ENCODE measurements around the gene CDON.
"Not testable (repeated sequence)": the region's sequence is repeated elsewhere in the genome, so short reads cannot be mapped to it uniquely, and the experiment has no call there.

CDON gene

DNA sequence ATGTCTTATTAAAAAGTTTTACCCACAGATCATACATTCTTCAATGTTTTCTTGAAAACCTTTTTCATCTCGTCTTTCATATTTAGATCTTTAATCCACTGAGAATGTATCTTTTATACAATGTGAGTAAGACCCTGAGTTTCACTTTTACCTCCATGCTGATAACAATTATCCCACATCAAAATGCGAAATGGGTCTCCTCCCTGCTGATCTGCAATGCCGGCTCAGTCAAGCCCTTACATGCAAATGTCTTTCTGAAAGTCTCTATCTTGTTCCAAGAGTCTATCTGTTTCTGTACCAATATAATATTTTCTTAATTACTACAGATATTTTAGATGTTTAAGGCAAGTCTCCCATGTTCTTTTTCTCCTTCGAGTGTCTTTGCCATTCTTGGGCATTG is 50.9 kb downstream of the CDON start:
- intact Hi-C loops (cut with DNase I): no loop called here
- no peak for DNase-seq

DNA sequence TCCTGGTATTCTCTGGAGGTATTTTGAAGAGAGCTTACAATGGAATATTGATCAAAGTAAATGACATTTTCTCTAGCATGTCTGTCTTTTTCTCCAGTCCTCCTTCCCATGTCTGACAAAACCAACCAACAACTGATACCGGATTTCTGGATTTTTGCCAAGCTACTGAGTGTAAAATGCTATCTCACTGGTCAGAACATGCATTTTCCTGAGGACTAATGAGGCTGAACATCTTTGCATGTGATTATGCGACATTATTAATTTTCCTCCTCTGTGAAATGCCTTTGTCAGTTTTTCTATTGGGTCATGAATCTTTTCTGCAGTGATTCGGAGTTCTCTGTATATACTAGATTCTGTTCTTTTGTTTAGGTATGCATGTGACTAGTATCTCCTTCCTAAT is 51.4 kb downstream of the CDON start:
- intact Hi-C loops (cut with DNase I): no loop called here
- DNase-seq: no peak

- peak in 27 of 42 donors; percentile 5 to 61 (median 19) for DNase-seq
- intact Hi-C loops (cut with DNase I): no loop called here
Observed at GRCh38 chr11:126008956-126009355, 53.7 kb downstream of the CDON start.

GRCh38 chr11:126007238-126007637 is 55.4 kb downstream of the CDON start:
- intact Hi-C loops (cut with DNase I): no loop called here
- DNase-seq: no peak

DNA sequence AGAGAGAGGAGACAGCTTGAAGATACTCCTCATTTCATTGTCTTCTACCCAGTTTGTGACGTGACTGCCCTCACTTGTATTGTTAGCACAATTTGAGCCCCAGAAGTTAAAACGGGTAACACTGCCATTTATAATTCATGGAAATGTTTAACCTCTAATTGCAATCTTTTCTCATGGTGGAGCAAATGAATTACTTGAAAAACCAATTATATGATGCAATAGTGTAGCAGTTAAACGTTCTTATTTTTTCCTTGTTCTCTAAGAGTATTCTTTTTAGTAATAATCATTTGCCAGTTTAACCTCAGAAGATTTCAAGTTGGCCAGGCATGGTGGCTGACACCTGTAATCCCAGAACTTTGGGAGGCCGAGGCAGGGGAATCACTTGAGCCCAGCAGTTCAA is 56.6 kb downstream of the CDON start:
- DNase-seq: no peak
- intact Hi-C loops (cut with DNase I): no loop called here

- no peak for DNase-seq
- intact Hi-C loops (cut with DNase I): no loop called here
Observed at GRCh38 chr11:126002181-126002580, 60.5 kb downstream of the CDON start.

DNA sequence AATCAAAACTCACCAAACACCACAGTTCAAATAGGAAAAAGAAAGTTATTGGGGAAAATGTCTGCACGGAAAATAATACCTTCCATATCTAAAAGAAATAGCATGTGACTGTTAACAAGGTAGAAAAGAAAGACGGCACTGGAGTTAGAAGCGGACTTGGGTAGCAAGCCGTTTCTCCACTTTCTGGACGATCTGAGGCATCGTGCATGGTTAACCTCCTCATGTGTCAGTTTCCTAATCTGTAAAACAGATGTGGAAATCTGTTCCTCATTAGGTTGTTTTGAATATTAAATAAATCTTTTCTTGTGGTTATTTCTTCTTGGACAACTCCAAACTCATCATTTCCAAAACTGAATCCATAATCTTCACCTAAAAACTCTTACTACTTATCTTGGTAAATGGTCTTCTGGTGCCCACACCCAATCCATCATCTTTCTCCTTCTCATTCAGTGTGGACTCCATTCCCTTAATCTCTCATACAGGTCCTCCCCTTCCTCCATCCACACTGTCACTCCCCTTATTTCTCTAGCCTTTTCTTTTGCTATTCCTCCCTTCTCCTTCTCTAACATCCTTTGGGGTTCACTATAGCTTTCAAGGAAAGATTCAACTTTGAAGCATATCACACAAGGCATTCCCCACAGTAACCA is 63.3 kb downstream of the CDON start:
- no peak for DNase-seq
- intact Hi-C loops (cut with DNase I): no loop called here

GRCh38 chr11:125998267-125998666 is 64.4 kb downstream of the CDON start:
- intact Hi-C loops (cut with DNase I): no loop called here
- DNase-seq: no peak

DNA sequence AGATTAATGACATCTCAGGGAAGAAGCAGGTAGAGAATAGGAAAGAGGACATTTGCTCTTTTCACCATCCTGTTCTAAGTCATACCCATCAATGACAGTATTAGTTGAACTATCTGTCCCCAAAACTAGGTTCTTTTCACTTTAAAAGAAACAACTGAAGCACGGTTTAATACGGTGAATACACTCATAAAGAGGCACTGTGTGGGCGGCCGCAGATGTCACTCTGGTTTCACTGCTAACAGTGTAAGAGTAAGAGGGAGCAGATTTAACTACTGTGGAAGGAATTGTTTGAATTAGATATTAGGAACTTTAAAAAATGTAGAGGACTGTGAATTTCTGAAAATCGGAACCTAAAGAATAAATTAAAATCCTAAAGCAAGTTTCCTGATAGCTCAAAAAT is 67.4 kb downstream of the CDON start:
- peak; percentile 19 to 88 (median 66) for DNase-seq
- intact Hi-C loops (cut with DNase I): no loop called here

DNA sequence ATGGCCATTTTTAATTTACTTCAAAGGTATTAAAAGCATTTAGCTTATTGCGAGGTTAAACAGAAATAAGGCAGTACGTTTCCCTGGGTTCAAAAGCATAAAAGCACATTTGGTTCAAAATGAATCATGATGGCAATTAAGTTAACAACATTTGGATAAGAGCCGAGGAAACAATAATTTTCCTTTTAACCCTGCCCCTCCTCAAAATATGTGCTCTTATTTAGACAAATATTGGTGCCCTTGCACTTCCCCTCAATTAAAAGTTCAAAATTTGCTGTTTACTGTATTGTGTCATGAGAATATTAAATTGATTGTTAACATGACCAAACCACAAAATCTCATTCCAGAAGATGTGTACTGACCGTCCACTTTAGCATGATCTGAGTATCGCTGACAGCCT is 68.2 kb downstream of the CDON start:
- intact Hi-C loops (cut with DNase I): no loop called here

DNA sequence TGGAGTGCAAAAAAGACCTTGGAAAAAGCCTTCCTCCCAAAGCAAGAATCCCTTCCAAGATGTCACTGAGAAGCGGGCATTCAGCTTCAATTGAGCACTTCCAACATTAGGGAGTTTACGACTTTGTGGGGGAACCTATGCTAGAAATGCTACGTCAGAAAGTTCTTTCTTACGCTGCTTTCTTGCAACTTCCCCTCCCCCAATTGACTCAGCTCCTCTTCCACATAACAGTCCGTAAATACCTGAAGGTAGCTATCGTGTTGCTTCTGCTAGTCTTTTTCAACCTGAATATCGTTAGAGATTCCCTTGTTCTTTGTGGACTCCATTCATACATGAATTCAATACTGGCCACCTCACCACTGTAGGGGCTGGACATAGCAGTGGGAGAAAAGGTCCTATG is 69.8 kb downstream of the CDON start:
- intact Hi-C loops (cut with DNase I): no loop called here
- DNase-seq: no peak

More for the DNA sequence above, 68.2 kb downstream of the CDON start:
- DNase-seq: no peak

GRCh38 chr11:125990244-125990643 is 72.4 kb downstream of the CDON start:
- intact Hi-C loops (cut with DNase I): no loop called here
- DNase-seq: no peak

GRCh38 chr11:125987066-125987641 is 75.5 kb downstream of the CDON start:
- no peak for DNase-seq
- intact Hi-C loops (cut with DNase I): no loop called here

DNA sequence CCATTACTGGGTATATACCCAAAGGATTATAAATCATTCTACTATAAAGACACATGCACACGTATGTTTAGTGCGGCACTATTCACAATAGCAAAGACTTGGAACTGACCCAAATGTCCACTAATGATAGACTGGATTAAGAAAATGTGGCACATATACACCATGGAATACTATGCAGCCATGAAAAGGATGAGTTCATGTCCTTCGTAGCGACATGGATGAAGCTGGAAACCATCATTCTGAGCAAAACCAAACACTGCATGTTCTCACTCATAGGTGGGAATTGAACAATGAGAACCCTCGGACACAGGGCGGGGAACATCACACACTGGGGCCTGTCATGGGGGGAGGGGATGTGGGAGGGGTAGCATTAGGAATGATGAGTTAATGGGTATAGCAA is 76.7 kb downstream of the CDON start:
- intact Hi-C loops (cut with DNase I); DNase-seq: not testable (repeated sequence)

DNA sequence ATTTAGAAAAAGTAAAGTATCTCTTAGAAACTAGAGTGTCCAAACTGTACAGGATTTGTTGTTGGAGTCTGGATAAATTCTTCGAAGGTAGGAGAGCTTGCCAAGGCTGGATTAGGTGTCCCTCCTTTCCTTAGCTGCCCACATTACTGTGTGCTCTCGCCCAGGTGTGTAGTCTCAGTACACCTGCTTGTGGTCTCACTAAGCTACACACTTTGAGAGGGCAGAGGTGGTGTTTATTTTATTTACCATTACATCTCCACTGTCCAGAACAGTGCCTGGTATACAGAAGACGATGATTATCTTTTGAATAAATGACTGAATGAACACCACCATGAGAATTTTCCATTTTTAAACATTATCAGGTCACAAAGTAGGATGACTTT is 80.3 kb downstream of the CDON start:
- intact Hi-C loops (cut with DNase I): no loop called here

GRCh38 chr11:125980436-125980835 is 82.2 kb downstream of the CDON start:
- no peak for DNase-seq
- intact Hi-C loops (cut with DNase I): no loop called here

More for the DNA sequence above, 80.3 kb downstream of the CDON start:
- no peak for DNase-seq

DNA sequence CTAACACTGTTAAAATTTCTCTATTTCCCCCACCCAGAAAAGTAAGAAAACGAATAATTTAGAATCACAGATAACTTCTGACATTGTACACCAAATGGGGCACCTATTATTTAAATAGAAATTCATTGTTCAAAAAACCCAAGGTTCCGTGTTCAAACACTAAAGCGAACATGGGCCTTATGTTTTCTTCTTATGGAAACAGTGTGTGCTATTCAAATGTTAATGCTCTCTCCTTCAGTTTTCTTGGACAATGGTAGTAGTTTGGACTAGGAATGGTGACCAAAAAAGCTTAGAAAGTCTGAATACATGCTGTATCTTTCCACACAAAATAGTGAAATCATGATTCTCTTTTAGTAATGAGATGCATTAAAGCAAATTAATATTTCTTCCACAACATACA is 83.2 kb downstream of the CDON start:
- intact Hi-C loops (cut with DNase I): no loop called here
- no peak for DNase-seq

GRCh38 chr11:125978778-125979407 is 83.8 kb downstream of the CDON start:
- DNase-seq: peak in 1 of 42 donors; percentile 14
- intact Hi-C loops (cut with DNase I): no loop called here

GRCh38 chr11:125978181-125978716 is 84.4 kb downstream of the CDON start:
- no peak for DNase-seq
- intact Hi-C loops (cut with DNase I): no loop called here

- intact Hi-C loops (cut with DNase I): no loop called here
Observed at GRCh38 chr11:125977333-125977732, 85.3 kb downstream of the CDON start.

GRCh38 chr11:125976156-125976555 is 86.5 kb downstream of the CDON start:
- no peak for DNase-seq
- intact Hi-C loops (cut with DNase I): no loop called here

More at GRCh38 chr11:125977333-125977732, 85.3 kb downstream of the CDON start:
- no peak for DNase-seq
